SKM-1 treated with dmso at 0.1 percent for 144 hours (cell line): Measurements from ENCODE around the gene ME3.
"Not testable (repeated sequence)": the region's sequence is repeated elsewhere in the genome, so short reads cannot be mapped to it uniquely, and the experiment has no call there.

Experiments used
- DNase-seq: peaks from one replicate; lab custom pipeline; 2025; ENCODE audit not compliant: unreplicated experiment; lab: John Stamatoyannopoulos, UW

ME3 gene

DNA sequence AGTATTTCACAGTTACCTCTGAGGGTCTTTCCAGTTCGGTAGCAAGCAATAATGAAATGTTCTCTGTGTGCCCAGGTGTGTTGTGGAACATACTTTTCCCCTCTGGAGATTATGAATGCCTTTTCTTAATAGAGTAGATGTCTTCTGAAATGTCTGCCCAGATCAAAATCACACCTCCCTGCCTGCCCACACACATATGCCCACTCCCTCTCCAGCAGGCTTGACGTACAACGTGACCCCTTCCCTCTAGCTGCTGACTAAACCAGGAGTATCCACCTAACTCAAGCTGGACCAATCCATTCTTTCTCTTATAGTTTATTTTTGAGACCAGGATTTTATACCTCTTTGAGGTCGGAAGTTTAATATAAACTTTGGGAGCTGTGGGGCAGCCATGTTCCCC is 48.7 kb downstream of the ME3 start:
- no peak for DNase-seq

- no peak for DNase-seq
These were observed 49.3 kb downstream of the ME3 start for GRCh38 chr11:86623041-86623621.

- DNase-seq: no peak
These were observed 50.6 kb downstream of the ME3 start for GRCh38 chr11:86621854-86622253.

DNA sequence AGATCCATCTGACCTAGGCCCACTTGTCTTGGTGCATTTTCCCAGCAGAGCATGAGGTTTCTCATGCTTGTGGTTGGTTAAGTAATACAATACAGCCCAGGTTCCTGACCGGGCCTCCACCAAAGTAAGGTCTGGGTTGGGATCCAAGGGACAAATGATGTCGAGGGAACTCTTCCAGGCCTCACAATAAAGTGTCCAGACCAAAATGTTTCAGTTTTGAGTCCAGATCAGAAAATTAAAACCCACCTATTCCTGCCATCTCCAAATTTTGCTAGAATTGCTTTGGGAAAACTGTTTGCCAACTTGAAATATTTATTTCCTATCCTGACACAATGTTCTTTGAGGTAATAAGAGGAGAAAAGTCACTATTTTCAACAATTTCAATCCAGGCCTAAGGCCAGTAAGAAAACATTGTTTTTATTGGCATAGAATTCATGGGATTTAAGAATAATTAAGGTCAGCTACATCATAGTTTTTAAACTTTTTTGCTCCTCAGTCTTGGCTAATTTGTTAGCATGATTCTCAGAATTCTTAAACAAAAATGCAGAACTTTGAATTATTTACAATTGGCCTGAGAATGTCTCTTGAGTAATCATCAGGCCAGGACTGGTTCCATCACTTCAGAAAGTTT is 51.4 kb downstream of the ME3 start:
- no peak for DNase-seq

- not testable (repeated sequence) for DNase-seq
These were observed 53.0 kb downstream of the ME3 start for GRCh38 chr11:86619428-86619827.

DNA sequence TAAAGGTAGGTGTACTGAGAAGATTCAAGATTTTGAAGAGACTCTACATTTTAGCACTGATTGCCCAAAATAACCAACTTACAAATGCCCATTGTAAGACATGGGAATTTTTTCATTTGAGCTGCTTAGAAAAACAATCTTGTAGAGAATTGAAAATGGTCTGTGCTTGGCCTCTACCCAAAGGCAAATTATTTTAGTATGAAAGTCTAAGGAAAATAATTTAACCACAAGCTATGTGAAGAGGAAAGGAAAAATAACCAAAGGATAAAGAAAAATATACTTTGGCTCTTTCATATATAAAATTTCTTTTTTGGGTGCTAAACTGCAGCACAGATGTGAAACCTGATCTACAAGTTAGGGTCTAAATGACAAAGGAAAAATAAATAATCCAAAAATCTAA is 54.9 kb downstream of the ME3 start:
- no peak for DNase-seq

- peak; percentile 82 for DNase-seq
These were observed 56.9 kb downstream of the ME3 start for GRCh38 chr11:86615487-86615886.

GRCh38 chr11:86610559-86611341 is 61.7 kb downstream of the ME3 start:
- no peak for DNase-seq

GRCh38 chr11:86608251-86608799 is 64.1 kb downstream of the ME3 start:
- peak; percentile 35 for DNase-seq

GRCh38 chr11:86606836-86607481 is 65.5 kb downstream of the ME3 start:
- DNase-seq: no peak

- DNase-seq: no peak
These were observed 66.1 kb downstream of the ME3 start for GRCh38 chr11:86606270-86606835.

- peak; percentile 74 for DNase-seq
These were observed 75.4 kb downstream of the ME3 start for GRCh38 chr11:86596861-86597586.

DNA sequence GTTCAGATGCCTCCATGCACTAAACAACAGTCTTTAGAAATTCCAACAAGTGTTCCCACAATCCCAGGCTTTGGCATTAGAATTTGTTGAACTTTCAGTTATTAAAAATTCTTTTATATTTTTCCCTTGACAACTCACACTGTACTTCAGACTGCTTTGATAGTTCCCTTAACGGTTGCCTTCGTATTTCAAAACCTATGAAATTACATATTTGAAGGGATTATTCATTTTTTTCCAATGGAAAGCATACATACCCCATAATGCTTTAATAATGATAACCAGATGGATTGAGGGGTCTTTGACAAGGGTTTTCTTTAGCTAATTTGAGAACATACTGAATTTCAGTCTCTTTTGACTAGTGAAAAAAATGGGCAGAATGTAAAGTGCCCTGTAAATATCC is 76.5 kb downstream of the ME3 start:
- no peak for DNase-seq

DNA sequence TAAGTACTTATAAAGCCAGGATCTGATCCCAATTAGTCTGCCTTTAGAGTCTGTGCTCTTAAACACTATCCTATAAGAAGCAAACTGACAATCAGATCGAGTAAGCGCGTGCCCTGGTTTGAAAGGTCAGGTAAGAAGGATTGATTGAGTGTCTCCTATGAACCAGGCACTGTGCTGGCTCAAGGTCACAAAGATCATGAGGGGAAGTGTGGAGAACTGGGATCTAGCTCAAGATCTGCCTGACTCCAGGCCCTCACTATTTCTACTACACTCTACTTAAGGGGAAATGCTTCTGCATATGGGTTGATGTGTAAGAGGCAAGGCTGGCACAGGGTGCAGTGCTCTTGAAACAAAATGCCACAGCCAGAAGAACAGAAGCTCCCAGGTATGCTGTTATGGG is 77.0 kb downstream of the ME3 start:
- peak; percentile 38 for DNase-seq

- DNase-seq: no peak
These were observed 77.7 kb downstream of the ME3 start for GRCh38 chr11:86594746-86595145.

- DNase-seq: no peak
These were observed 78.6 kb downstream of the ME3 start for GRCh38 chr11:86593833-86594232.

- DNase-seq: peak; percentile 97
These were observed 79.6 kb downstream of the ME3 start for GRCh38 chr11:86592659-86593451.

DNA sequence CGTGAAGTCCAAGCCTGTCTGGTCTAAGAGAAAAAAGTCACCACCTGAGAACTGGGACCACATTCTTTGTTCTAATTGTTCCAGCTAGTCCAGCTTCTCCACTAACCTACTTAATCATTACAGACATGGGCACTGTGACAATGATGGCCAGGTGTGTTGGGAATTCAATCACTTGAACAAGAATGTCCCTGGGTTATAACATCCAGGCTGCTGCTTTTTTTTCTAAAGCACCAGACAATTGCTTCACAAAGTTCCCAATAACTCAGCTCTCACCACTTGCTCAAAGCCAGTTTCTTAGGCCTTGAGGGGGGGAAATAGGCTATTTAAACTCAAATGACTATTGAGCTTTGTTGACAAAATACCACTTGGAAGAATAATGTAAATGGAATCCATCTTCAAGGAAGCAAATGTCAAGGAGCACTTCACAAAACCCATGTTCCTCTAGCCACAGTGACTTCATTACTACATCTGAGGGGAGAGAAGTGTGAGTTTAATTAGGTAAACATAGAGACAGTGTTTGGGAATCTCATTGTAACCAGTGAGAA is 80.3 kb downstream of the ME3 start:
- no peak for DNase-seq

DNA sequence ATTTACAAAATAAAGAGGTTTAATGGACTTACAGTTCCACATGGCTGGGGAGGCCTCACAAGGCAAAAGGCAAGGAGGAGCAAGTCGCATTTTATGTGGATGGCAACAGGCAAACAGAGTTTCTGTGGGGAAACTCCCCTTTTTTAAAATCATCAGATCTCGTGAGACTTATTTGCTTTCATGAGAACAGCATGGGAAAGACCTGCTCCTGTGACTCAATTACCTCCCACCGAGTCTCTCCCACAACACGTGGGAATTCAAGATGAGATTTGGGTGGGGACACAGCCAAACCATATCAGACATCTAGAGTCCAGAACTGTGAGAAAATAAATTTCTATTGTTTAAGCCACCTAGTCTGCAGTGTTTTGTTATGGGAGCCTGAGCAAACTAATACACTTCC is 80.8 kb downstream of the ME3 start:
- no peak for DNase-seq
